ENCODE measurements around the gene KCNG3.

GRCh38 chr2:42464631-42465030 lies 29.2 kb downstream of the KCNG3 start:
- no peak for TF ChIP-seq YY1 (IDR thresholded peaks at IDR 0.05; ENCODE audit: insufficient read depth, insufficient read length)
- TF ChIP-seq ZNF274 (IDR thresholded peaks at IDR 0.05; ENCODE audit: low read depth, low read length): no peak
- TF ChIP-seq SUZ12 (IDR thresholded peaks at IDR 0.05; ENCODE audit: extremely low read depth, insufficient read depth, insufficient read length): no peak
